PC-9 (cell line): ENCODE data around the gene ZNF780B.

Experiments used
- CTCF ChIP-seq: fragments of 200-600 bp; sonication (generic); conservative IDR thresholded peaks from 2 replicates; pipeline ENCODE4 v1.6.1; 2017; ENCODE audit warnings: mixed run types, antibody characterized with exemption, mild to moderate bottlenecking, moderate library complexity
- EZH2 ChIP-seq: fragments of 200-600 bp; sonication (generic); IDR thresholded peaks from 2 replicates; pipeline ENCODE4 v1.8.0; 2017; ENCODE audit warnings: antibody characterized with exemption, low read depth

GRCh38 chr19:40088299-40089047 is 32.4 kb upstream of the ZNF780B start:
- TF ChIP-seq CTCF (no peak), EZH2 (no peak)
